Hepatocyte (in vitro differentiated cells): ENCODE measurements around the gene FAT1.

Source experiments
- EZH2 ChIP-seq: fragments of 200-600 bp; sonication (generic); IDR thresholded peaks from 2 replicates; pipeline ENCODE4 v1.6.1; 2016; ENCODE audit warnings: antibody characterized with exemption, mild to moderate bottlenecking, borderline replicate concordance
- TF ChIP-seq, protein P1 (sequence below): fragments of 200-600 bp; sonication (generic); IDR thresholded peaks from 2 replicates; pipeline ENCODE4 v1.5.1; 2016; ENCODE audit warnings: antibody characterized with exemption, mild to moderate bottlenecking; ENCODE audit not compliant: poor library complexity

DNA sequence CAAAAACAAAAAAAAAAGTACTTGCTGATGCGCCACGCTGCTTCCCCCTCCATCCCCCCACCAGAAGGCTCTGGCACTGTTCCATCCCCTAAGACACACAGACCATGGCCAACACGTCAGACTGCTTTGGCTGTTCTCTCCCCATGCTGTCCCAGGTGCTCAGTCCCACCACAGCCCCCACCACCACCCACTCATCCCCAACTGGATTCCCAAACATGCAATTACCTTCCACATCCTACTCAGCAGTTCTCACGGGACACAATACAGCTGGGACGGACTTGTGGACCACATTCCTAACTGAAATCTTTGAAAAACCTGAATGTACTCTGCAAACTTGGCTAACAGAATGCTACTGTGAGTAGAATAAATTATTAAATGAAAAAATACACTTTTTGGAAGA lies 8.6 kb downstream of the FAT1 start:
- TF ChIP-seq, protein P1, sequence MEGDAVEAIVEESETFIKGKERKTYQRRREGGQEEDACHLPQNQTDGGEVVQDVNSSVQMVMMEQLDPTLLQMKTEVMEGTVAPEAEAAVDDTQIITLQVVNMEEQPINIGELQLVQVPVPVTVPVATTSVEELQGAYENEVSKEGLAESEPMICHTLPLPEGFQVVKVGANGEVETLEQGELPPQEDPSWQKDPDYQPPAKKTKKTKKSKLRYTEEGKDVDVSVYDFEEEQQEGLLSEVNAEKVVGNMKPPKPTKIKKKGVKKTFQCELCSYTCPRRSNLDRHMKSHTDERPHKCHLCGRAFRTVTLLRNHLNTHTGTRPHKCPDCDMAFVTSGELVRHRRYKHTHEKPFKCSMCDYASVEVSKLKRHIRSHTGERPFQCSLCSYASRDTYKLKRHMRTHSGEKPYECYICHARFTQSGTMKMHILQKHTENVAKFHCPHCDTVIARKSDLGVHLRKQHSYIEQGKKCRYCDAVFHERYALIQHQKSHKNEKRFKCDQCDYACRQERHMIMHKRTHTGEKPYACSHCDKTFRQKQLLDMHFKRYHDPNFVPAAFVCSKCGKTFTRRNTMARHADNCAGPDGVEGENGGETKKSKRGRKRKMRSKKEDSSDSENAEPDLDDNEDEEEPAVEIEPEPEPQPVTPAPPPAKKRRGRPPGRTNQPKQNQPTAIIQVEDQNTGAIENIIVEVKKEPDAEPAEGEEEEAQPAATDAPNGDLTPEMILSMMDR = no peak
- no peak for TF ChIP-seq EZH2
